ENCODE results near the gene MOCS3.

Gene MOCS3

DNA sequence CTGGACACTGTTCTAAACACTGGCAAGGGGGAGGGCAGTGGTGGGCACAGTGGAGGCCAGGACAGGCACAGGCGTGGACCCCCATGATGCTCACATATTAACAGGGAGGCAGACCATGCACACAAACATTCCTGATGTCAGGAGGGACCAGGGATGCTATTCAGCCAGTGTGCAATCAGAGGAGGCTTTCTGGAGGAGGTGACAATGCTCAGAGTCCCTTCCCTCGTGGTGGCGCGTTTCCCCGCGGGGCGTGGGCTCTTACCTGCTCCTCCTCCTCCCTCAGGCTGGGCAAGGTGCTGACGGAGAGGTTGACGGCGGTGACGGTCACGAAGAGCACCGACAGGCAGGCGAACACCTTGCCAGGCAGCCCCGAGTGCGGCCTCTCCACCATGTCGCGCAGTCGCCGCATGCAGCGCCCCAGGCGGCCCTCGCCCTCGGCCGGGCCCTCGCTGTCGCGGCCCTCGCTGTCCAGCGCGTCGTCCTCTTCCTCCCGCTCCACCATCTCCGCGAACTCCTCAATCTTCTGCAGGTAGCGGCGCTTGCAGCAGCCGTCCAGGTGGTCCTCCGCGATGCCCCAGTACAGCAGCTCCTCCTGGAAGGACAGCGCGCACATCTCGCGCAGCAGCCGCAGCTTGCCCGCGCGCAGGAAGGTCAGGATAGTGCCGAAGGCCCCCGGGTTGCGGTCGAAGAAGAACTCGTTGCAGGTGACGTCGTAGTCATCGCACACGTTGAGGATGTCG is 50.9 kb downstream of the MOCS3 start:
- TF ChIP-seq, protein P1, sequence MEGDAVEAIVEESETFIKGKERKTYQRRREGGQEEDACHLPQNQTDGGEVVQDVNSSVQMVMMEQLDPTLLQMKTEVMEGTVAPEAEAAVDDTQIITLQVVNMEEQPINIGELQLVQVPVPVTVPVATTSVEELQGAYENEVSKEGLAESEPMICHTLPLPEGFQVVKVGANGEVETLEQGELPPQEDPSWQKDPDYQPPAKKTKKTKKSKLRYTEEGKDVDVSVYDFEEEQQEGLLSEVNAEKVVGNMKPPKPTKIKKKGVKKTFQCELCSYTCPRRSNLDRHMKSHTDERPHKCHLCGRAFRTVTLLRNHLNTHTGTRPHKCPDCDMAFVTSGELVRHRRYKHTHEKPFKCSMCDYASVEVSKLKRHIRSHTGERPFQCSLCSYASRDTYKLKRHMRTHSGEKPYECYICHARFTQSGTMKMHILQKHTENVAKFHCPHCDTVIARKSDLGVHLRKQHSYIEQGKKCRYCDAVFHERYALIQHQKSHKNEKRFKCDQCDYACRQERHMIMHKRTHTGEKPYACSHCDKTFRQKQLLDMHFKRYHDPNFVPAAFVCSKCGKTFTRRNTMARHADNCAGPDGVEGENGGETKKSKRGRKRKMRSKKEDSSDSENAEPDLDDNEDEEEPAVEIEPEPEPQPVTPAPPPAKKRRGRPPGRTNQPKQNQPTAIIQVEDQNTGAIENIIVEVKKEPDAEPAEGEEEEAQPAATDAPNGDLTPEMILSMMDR (IDR thresholded peaks at IDR 0.05; ENCODE audit: insufficient read depth, low read depth, low read length, missing control alignments): no peak
- DNase-seq (ENCODE audit: low read depth): no peak
- H3K4me3 ChIP-seq (ENCODE audit: low read length): no peak overlapping the region

DNA sequence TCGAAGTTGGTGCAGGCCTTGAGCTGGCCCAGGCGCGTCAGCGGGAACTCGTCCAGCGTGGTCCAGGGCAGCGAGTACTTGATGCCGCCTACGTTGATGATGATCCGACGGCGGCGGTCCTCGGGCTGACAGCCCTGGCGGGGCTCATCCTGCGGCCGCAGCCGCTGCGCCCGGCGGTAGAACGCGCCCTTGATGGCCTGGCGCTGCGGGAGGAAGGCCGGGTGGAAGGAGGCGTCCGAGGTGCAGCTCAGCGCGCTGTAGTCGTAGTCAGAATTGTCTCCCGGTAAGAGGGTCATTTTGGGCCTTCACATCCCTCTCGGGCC is 51.4 kb downstream of the MOCS3 start:
- H3K4me3 ChIP-seq (ENCODE audit: low read length): no peak overlapping the region

DNA sequence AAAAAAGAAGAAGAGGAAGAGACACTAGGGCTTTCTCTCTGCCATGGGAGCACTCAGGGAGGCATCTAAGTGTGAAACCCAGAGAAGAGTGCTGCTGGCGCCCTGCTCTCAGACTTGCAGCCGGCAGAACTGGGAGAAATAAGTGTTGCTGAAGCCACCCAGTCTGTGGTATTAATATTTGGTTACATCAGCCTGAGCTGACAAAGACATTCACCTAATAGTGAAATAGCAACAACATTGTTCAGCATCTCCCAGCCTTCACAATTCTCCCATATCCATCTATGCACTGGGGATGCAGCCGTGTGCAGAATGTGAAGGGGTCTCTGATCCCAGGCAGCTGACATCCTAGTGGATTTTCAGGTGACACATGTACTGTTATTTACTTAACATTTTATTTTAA is 52.3 kb downstream of the MOCS3 start:
- TF ChIP-seq, protein P1 (IDR thresholded peaks at IDR 0.05; ENCODE audit: insufficient read depth, low read depth, low read length, missing control alignments): no peak
- H3K4me3 ChIP-seq (ENCODE audit: low read length): no peak overlapping the region
- no peak for DNase-seq (ENCODE audit: low read depth)

More for the DNA sequence above, 51.4 kb downstream of the MOCS3 start:
- TF ChIP-seq, protein P1 (IDR thresholded peaks at IDR 0.05; ENCODE audit: insufficient read depth, low read depth, low read length, missing control alignments): no peak
- DNase-seq (ENCODE audit: low read depth): no peak

GRCh38 chr20:51011479-51011878 is 52.9 kb downstream of the MOCS3 start:
- TF ChIP-seq, protein P1 (IDR thresholded peaks at IDR 0.05; ENCODE audit: insufficient read depth, low read depth, low read length, missing control alignments): no peak
- DNase-seq (ENCODE audit: low read depth): no peak
- H3K4me3 ChIP-seq (ENCODE audit: low read length): no peak overlapping the region

DNA sequence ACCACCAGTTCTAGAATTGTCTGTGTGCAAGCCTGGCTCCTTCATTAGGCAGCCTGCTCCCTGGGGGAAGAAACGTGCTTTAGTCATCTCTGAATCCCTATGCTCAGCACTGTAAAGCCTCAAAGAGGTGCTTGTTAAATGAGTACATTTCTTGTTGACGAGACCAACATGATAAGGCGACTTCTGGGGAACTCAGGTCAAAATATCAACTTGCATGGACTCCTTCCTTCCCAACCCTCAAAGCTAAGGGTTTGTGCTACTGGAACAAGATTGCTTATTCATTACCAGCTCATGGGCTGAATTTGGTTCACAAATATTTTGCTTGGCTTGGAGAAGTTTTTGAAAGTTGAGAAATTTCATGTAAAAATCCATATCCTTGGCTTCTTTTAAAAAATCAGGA is 53.7 kb downstream of the MOCS3 start:
- TF ChIP-seq, protein P1 (IDR thresholded peaks at IDR 0.05; ENCODE audit: insufficient read depth, low read depth, low read length, missing control alignments): no peak
- DNase-seq (ENCODE audit: low read depth): no peak
- H3K4me3 ChIP-seq (ENCODE audit: low read length): no peak overlapping the region
